ENCODE results near the gene PPIL6. TPM values are rescaled to one million over a fixed set of nuclear protein-coding genes. Genes with fewer than 3 reads are reported as not detected.

Gene PPIL6
- total RNA-seq, 1 experiment from 2014 or later = 0.61 TPM

GRCh38 chr6:109473120-109473519, 32.7 kb upstream of the PPIL6 start (continued):
- TF ChIP-seq ZNF317 (CRISPR knock-in tag; IDR thresholded peaks at IDR 0.05; ENCODE audit: borderline replicate concordance, low read depth) = no peak
- TF ChIP-seq AFF4 (CRISPR knock-in tag; IDR thresholded peaks at IDR 0.05; ENCODE audit: borderline replicate concordance) = no peak

GRCh38 chr6:109472132-109472995, 31.9 kb upstream of the PPIL6 start:
- POLR2A ChIA-PET = no interaction called here
- Mint-ChIP-seq H3K4me1 (peaks cover 7% of the 10 kb centered on the region), H3K27me3 (ENCODE audit: low read depth) (no peaks in the 10 kb centered on the region), H3K9me3 (no peaks in the 10 kb centered on the region), H3K4me3 (no peak overlapping the region), H3K27ac (0 out of 2 replicates have a peak overlapping the region, but pooled peaks have one; percentile 7), H3K36me3 (peaks cover 89% of the 10 kb centered on the region)
- TF ChIP-seq ZNF281 (CRISPR knock-in tag; IDR thresholded peaks at IDR 0.05) = no peak
- no peak for TF ChIP-seq FOXJ3 (CRISPR knock-in tag; IDR thresholded peaks at IDR 0.05; ENCODE audit: borderline replicate concordance)
- TF ChIP-seq GTF2I (CRISPR knock-in tag; conservative IDR thresholded peaks at IDR 0.05) = no peak
- no peak for TF ChIP-seq JUN (CRISPR knock-in tag; IDR thresholded peaks at IDR 0.05)
- no peak for TF ChIP-seq EMX1 (CRISPR knock-in tag; IDR thresholded peaks at IDR 0.05)
- DNase-seq (ENCODE audit: low spot score) = no peak
- no peak for ATAC-seq
- CTCF ChIA-PET = no interaction called here

- CTCF ChIA-PET = no interaction called here
- no peak for TF ChIP-seq NR3C1 (CRISPR knock-in tag; conservative IDR thresholded peaks at IDR 0.05; ENCODE audit: low read depth)
- no peak for TF ChIP-seq ZNF317 (CRISPR knock-in tag; IDR thresholded peaks at IDR 0.05; ENCODE audit: borderline replicate concordance, low read depth)
- no peak for TF ChIP-seq HMGA2 (CRISPR knock-in tag; IDR thresholded peaks at IDR 0.05)
- TF ChIP-seq FOXK1 (CRISPR knock-in tag; IDR thresholded peaks at IDR 0.05) = no peak
- TF ChIP-seq ETV6 (CRISPR knock-in tag; IDR thresholded peaks at IDR 0.05) = no peak
- no peak for TF ChIP-seq ERG (CRISPR knock-in tag; IDR thresholded peaks at IDR 0.05)
- TF ChIP-seq MLX (CRISPR knock-in tag; IDR thresholded peaks at IDR 0.05) = no peak
- H3K36me3 Mint-ChIP-seq = peaks cover 93% of the 10 kb centered on the region
- ATAC-seq = no peak
- H3K4me1 Mint-ChIP-seq = peaks cover 7% of the 10 kb centered on the region
- H3K4me3 Mint-ChIP-seq = no peak overlapping the region
- H3K27me3 Mint-ChIP-seq (ENCODE audit: low read depth) = no peaks in the 10 kb centered on the region
- no peak for DNase-seq (ENCODE audit: low spot score)
- H3K27ac Mint-ChIP-seq = no peak overlapping the region
- POLR2A ChIA-PET = no interaction called here
- no peaks in the 10 kb centered on the region for H3K9me3 Mint-ChIP-seq
Measured at GRCh38 chr6:109471105-109471810, 30.8 kb upstream of the PPIL6 start.
